Retinal pigment epithelial cell (primary cell): Measurements from ENCODE around the gene SPAG4.

Experiments
- DNase-seq: peaks from one replicate; pipeline ENCODE4 v3.0.0-alpha.2; 2010; ENCODE audit warnings: low read depth
- H3K4me3 ChIP-seq: 2 replicates; pipeline ENCODE4 v1.5.1; 2011; ENCODE audit warnings: mild to moderate bottlenecking, low read length, control low read depth, moderate library complexity
- CTCF ChIP-seq: conservative IDR thresholded peaks from 2 replicates; pipeline ENCODE4 v1.5.1; 2011; ENCODE audit warnings: low read depth, low read length, control low read depth, inconsistent platforms

Gene SPAG4

GRCh38 chr20:35643045-35643444 is 27.4 kb downstream of the SPAG4 start:
- no peak for TF ChIP-seq CTCF
- H3K4me3 ChIP-seq: no peak overlapping the region
- no peak for DNase-seq

DNA sequence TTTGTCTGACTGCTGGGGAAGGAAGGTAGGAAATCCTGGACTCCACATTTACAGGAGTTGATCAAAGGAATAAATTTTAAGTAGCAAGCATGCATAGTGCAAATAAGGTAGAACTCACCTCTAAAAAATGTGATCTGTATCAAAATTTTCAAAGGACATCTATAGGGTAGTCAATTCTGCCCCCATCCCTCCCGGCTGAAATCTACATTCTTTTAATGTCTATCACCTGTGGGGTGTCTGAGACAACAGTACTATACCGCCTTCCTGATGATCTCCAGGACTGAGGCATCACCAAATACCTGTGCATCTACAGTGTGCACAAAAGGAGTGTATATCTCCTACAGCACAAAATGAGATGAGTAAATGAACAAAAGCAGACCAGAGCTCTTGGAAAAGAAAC is 29.2 kb downstream of the SPAG4 start:
- no peak overlapping the region for H3K4me3 ChIP-seq
- no peak for TF ChIP-seq CTCF
- DNase-seq: no peak

- TF ChIP-seq CTCF: no peak
- no peak for DNase-seq
These were observed 33.2 kb downstream of the SPAG4 start for GRCh38 chr20:35648836-35649235.

GRCh38 chr20:35650632-35651031 is 35.0 kb downstream of the SPAG4 start:
- H3K4me3 ChIP-seq: no peak overlapping the region
- TF ChIP-seq CTCF: no peak
- no peak for DNase-seq

More at GRCh38 chr20:35648836-35649235, 33.2 kb downstream of the SPAG4 start:
- no peak overlapping the region for H3K4me3 ChIP-seq

- no peak for DNase-seq
- no peak overlapping the region for H3K4me3 ChIP-seq
- TF ChIP-seq CTCF: no peak
These were observed 36.3 kb downstream of the SPAG4 start for GRCh38 chr20:35651958-35652357.

- no peak for TF ChIP-seq CTCF
- no peak for DNase-seq
- H3K4me3 ChIP-seq: no peak overlapping the region
These were observed 37.2 kb downstream of the SPAG4 start for GRCh38 chr20:35652641-35653429.

DNA sequence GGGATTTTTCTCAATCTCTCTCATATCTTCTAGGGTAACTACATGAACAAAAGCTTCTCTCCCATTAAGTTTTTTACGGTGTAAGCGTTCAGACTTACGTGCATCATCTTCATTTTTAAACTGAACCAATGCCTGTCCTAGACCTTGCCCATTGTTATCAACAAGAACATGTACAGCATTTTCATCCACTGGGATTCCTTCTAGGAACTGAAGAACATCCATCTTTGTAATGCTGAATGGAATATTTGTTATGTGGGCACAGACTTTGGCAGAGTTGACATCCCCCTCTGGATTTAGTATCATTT is 37.8 kb downstream of the SPAG4 start:
- no peak for DNase-seq
- no peak for TF ChIP-seq CTCF
- no peak overlapping the region for H3K4me3 ChIP-seq
